SK-N-MC (cell line): ENCODE measurements around the gene DNAH5.

Experiments
- EZH2 ChIP-seq: fragments of 200-600 bp; sonication (generic); IDR thresholded peaks from one replicate; pipeline ENCODE4 v1.6.1; 2017; ENCODE audit warnings: antibody characterized with exemption
- FOXP2 ChIP-seq: optimal IDR thresholded peaks from 2 replicates; pipeline ENCODE3; 2011; ENCODE audit warnings: mild to moderate bottlenecking, moderate library complexity; ENCODE audit not compliant: insufficient read depth; ENCODE audit errors: extremely low read length, control extremely low read depth
- POLR2AphosphoS5 ChIP-seq: IDR thresholded peaks from 2 replicates; pipeline ENCODE4 v1.6.1; 2012; ENCODE audit warnings: mild to moderate bottlenecking, low read depth, low read length, borderline replicate concordance

GRCh38 chr5:13692172-13692571, 252.3 kb downstream of the DNAH5 start:
- TF ChIP-seq EZH2 (no peak), POLR2AphosphoS5 (no peak), FOXP2 (no peak)
